NCI-H226 (cell line): ENCODE results near the gene ITGB2.

Experiments
- DNase-seq: peaks from one replicate; pipeline ENCODE4 v3.0.0-alpha.2; 2015

Gene ITGB2

DNA sequence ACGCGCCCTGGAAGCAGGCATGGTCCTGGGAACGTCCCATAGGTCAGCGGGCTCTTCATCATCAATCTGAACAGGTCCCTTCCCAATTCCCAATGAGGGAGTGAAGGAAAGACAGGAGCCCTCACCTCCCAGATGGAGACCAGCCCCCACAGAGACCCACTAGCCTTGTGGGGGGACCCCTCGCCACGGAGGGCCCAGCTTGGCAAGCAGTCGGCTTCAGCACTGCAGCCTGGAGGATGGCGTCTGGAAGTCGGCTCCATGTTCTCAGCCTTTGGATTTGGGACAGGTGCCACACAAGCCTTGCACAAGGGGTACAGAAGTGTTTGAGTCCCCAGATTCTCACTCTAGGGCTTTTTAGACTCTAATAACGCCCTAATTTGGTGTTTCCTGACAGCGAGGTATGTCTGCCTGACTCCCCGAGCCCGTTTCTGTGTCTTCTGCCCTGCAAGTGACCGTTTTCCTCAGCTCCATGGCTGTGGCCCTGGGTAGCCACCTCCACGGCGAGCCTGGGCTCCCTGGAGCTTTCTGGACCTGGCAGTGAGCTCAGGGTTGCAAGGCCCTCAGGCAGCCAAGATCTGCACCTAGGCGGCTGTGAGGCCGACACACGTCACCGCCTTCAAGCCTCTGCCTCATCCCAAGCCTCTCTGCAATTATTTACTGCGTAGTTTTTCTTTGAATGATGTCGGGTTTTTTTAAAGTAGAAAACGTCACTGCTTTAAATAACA is 77.8 kb downstream of the ITGB2 start:
- DNase-seq, result no peak

DNA sequence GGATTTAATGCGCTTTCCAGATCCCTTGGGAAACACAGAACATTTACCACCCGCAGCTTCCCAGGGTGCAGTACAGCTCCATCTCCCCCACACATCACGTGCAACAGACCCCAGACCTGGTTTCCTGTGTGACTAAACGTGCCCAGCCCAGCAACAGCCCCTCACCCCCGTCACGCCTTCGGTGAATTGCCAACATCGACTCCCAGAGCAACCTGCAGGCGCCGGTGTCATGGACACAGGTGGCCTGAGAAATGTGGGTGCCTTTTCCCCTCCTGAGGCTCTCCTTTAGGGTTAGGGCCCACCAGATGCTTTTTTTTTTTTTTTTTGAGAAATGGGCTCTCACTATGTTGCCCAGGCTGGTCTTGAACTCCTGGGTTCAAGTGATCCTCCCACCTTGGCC is 78.6 kb downstream of the ITGB2 start:
- no peak for DNase-seq

- no peak for DNase-seq
These were observed 79.9 kb downstream of the ITGB2 start for GRCh38 chr21:44840771-44841170.

- DNase-seq, result no peak
These were observed 81.7 kb downstream of the ITGB2 start for GRCh38 chr21:44838951-44839350.

DNA sequence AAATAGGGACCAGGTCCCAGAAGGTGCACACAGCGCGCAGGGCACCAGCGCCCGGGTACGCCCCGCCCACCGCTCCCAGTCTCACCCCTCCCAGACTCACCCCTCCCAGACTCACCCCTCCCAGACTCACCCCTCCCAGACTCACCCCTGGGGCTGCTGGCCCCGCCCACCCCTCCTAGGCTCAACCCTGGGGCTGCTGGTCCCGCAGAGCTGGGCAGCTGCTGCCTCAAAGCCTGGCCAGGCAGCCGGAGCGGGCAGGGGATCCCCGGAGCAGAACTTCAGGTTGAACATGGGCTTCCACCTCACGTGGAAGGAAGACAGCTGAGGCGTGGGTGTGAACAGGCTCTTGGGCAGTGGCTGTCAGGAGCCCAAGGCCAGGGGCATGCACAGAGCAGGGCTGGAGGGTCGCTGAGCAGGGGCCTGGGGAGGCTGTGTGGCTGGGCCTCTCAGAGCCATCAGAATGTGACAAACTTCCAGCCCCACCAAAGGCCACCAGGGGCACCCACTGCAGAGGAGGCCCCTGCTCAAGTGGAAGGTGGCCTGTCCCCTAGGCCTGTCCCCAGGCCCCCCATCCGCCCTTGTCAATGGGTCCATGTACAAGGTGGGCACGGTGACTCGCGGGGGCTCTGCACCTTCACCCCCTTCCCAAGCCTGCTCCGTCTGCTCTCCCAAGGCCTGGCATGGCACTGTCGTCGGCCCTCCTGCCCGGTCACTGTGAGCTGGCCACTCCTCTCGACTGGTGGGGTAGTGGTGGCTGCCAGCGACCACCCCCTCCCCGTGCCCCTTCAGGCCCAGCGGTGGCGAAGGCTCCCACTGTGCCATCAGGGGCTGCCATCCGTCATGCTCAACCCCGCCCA is 82.4 kb downstream of the ITGB2 start:
- no peak for DNase-seq

GRCh38 chr21:44837537-44837936 is 83.2 kb downstream of the ITGB2 start:
- no peak for DNase-seq

DNA sequence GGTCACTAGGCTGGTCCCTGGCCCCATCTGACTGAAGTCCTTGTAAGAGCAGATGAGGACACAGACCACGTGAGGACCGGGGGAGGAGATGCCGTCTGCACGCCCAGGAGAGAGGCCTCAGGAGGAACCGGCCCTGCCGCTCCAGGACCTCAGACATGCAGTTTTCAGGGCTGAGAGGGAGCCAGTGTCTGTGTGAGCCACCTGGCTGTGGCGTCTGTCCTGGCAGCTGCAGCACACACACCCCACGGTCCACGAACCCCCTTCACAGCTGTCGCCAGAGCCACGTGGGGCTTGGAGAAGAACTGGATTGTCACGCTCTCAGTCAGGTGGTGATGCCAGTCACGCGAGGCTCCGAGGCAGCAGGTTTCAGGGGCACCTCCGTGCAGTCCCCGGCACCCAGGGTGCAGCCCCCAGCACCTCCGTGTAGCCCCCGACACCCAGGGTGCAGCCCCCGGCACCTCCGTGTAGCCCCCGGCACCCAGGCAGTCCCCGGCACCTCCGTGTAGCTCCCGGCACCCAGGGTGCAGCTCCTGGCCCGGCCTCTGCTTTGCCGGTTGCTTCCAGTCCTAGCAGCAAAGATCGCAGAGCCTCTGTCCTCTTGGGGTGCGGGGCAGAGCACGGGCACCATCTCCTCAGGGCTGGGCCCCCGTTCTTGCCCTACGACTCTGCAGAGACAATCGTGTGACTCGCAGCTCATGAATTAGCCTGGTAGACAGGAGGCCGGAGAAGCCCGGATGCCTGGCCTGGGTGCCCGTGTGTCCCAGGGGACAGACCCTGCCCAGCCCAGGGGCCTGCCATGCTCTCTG is 83.8 kb downstream of the ITGB2 start:
- no peak for DNase-seq

- DNase-seq, result no peak
These were observed 84.4 kb downstream of the ITGB2 start for GRCh38 chr21:44836349-44836665.
